SH-SY5Y (cell line): ENCODE data around the gene B4GALT5.

Experiments used
- GATA2 ChIP-seq: IDR thresholded peaks from 2 replicates; pipeline ENCODE4 v1.6.1; 2011; ENCODE audit warnings: mild to moderate bottlenecking, low read depth, low read length
- GATA3 ChIP-seq: IDR thresholded peaks from 2 replicates; pipeline ENCODE4 v1.6.1; 2011; ENCODE audit warnings: low read depth, mild to moderate bottlenecking, low read length, moderate library complexity

GRCh38 chr20:49620364-49621240 lies 93.1 kb downstream of the B4GALT5 start:
- TF ChIP-seq GATA2 = no peak
- TF ChIP-seq GATA3 = no peak
